Fibroblast of skin of right quadriceps (primary cell): Measurements from ENCODE around the gene MED13L.
A peak's percentile ranks its signal among the peaks of the same experiment; 100 is the strongest.
"Not testable (repeated sequence)": the region's sequence is repeated elsewhere in the genome, so short reads cannot be mapped to it uniquely, and the experiment has no call there.

Source experiments
- DNase-seq: peaks from one replicate; pipeline ENCODE4 v3.0.0-alpha.2; 2013

Gene MED13L

GRCh38 chr12:116043659-116044535, 233.6 kb downstream of the MED13L start:
- no peak for DNase-seq

GRCh38 chr12:116040402-116040801, 237.1 kb downstream of the MED13L start:
- no peak for DNase-seq

- DNase-seq = no peak
Observed at GRCh38 chr12:116039081-116039480, 238.4 kb downstream of the MED13L start.

GRCh38 chr12:116037941-116038837, 239.3 kb downstream of the MED13L start:
- DNase-seq = peak; percentile 72

- no peak for DNase-seq
Observed at GRCh38 chr12:116033765-116034164, 243.7 kb downstream of the MED13L start.

GRCh38 chr12:116031624-116032023, 245.9 kb downstream of the MED13L start:
- DNase-seq = not testable (repeated sequence)

GRCh38 chr12:116028619-116029018, 248.9 kb downstream of the MED13L start:
- no peak for DNase-seq

GRCh38 chr12:116027551-116027821, 250.0 kb downstream of the MED13L start:
- DNase-seq = no peak

GRCh38 chr12:116026768-116027550, 250.5 kb downstream of the MED13L start:
- no peak for DNase-seq

- DNase-seq = no peak
Observed at GRCh38 chr12:116026346-116026745, 251.1 kb downstream of the MED13L start.

- no peak for DNase-seq
Observed at GRCh38 chr12:116024769-116025168, 252.7 kb downstream of the MED13L start.

GRCh38 chr12:116019415-116019814, 258.1 kb downstream of the MED13L start:
- no peak for DNase-seq

GRCh38 chr12:116018282-116018681, 259.2 kb downstream of the MED13L start:
- DNase-seq = no peak

- DNase-seq = peak; percentile 48
Observed at GRCh38 chr12:116015525-116015924, 262.0 kb downstream of the MED13L start.

GRCh38 chr12:116012757-116013156, 264.7 kb downstream of the MED13L start:
- DNase-seq = no peak

GRCh38 chr12:116011217-116011616, 266.3 kb downstream of the MED13L start:
- DNase-seq = no peak

- DNase-seq = no peak
Observed at GRCh38 chr12:116010467-116010866, 267.0 kb downstream of the MED13L start.

- DNase-seq = no peak
Observed at GRCh38 chr12:116009805-116010204, 267.7 kb downstream of the MED13L start.

GRCh38 chr12:116006141-116006540, 271.4 kb downstream of the MED13L start:
- DNase-seq = no peak

- no peak for DNase-seq
Observed at GRCh38 chr12:116002890-116003536, 274.5 kb downstream of the MED13L start.

- DNase-seq = no peak
Observed at GRCh38 chr12:116000252-116000651, 277.2 kb downstream of the MED13L start.

- no peak for DNase-seq
Observed at GRCh38 chr12:115999582-115999981, 277.9 kb downstream of the MED13L start.
